GM12878 (cell line): ENCODE data around the gene ARAP1. TPM values are rescaled to one million over a fixed set of nuclear protein-coding genes. Genes with fewer than 3 reads are reported as not detected.

Source experiments
- CEBPB ChIP-seq, 2 experiments: fragments of 150-350 bp in 1 of 2; IDR thresholded peaks; 2 replicates each; pipeline ENCODE4 v1.6.1; 2012 to 2014; ENCODE audit warnings: low read depth in 2 of 2, low read length in 2 of 2, borderline replicate concordance in 1 of 2, inconsistent platforms in 1 of 2
- EGR1 ChIP-seq, 2 experiments: IDR thresholded peaks; 1 replicate in 1 of 2; 2 replicates in 1 of 2; pipeline ENCODE4 v1.6.1; 2011 to 2012; ENCODE audit warnings: low read depth in 2 of 2, low read length in 2 of 2, borderline replicate concordance in 1 of 2, mild to moderate bottlenecking in 1 of 2, moderate library complexity in 1 of 2
- KAT2A ChIP-seq: conservative IDR thresholded peaks from 2 replicates; pipeline ENCODE4 v1.6.1; 2011; ENCODE audit warnings: low read depth, low read length; ENCODE audit not compliant: control insufficient read depth
- LARP7 ChIP-seq: fragments of 450-650 bp; IDR thresholded peaks from 2 replicates; pipeline ENCODE4 v1.6.1; 2017; ENCODE audit warnings: mild to moderate bottlenecking
- MTA2 ChIP-seq: fragments of 450-650 bp; IDR thresholded peaks from 2 replicates; pipeline ENCODE4 v1.6.1; 2016; ENCODE audit warnings: low read depth, mild to moderate bottlenecking, moderate library complexity
- MTA3 ChIP-seq: IDR thresholded peaks from 2 replicates; pipeline ENCODE4 v1.6.1; 2012; ENCODE audit warnings: low read length, inconsistent platforms, borderline replicate concordance
- MYC ChIP-seq: IDR thresholded peaks from 2 replicates; pipeline ENCODE4 v1.6.1; 2011; ENCODE audit warnings: mild to moderate bottlenecking, low read length, moderate library complexity, inconsistent platforms; ENCODE audit not compliant: insufficient read depth, insufficient replicate concordance, insufficient read length, severe bottlenecking
- NFXL1 ChIP-seq: fragments of 450-650 bp; IDR thresholded peaks from 2 replicates; pipeline ENCODE4 v1.6.1; 2017; ENCODE audit warnings: antibody characterized with exemption, mild to moderate bottlenecking, borderline replicate concordance
- NFYA ChIP-seq: IDR thresholded peaks from 2 replicates; pipeline ENCODE4 v1.6.1; 2011; ENCODE audit warnings: low read depth, mild to moderate bottlenecking, low read length, improper control_type of control experiment, borderline replicate concordance
- NR2C1 ChIP-seq: fragments of 450-650 bp; IDR thresholded peaks from 2 replicates; pipeline ENCODE4 v1.6.1; 2017; ENCODE audit warnings: antibody characterized with exemption, mild to moderate bottlenecking, moderate library complexity
- NR2F1 ChIP-seq: fragments of 450-650 bp; conservative IDR thresholded peaks from 2 replicates; pipeline ENCODE4 v1.6.1; 2017; ENCODE audit warnings: mild to moderate bottlenecking
- RELA ChIP-seq: fragments of 450-650 bp; IDR thresholded peaks from 2 replicates; pipeline ENCODE4 v1.8.0; 2014; ENCODE audit warnings: borderline replicate concordance; ENCODE audit not compliant: partially characterized antibody
- TCF12 ChIP-seq: IDR thresholded peaks from 2 replicates; pipeline ENCODE4 v1.6.1; 2011; ENCODE audit warnings: low read depth, mild to moderate bottlenecking, low read length
- WRNIP1 ChIP-seq: IDR thresholded peaks from 2 replicates; pipeline ENCODE4 v1.6.1; 2011; ENCODE audit warnings: low read depth, low read length, improper control_type of control experiment, borderline replicate concordance
- YY1 ChIP-seq: IDR thresholded peaks from 2 replicates; pipeline ENCODE4 v1.6.1; 2011; ENCODE audit warnings: low read depth, mild to moderate bottlenecking, low read length
- ZNF592 ChIP-seq: fragments of 450-650 bp; IDR thresholded peaks from 2 replicates; pipeline ENCODE4 v1.6.1; 2017; ENCODE audit warnings: mild to moderate bottlenecking, moderate library complexity
- polyA plus RNA-seq, 11 experiments: library from polyadenylated mRNA; depleted of rRNA in 4 of 11; unstranded in 6 of 11; stranded (reverse) in 5 of 11; fragments of >200 nt; fragmentation: Nextera tagmentation in 4 of 11; fragmentation: Illumina TruSeq in 1 of 11; extraction: Ambion mirVana in 4 of 11; extraction: Trizol in 1 of 11; gene quantifications; 1 replicate in 1 of 11; 2 replicates in 10 of 11; pipeline versions ENCODE4 v1.2.1 to v1.2.3, GENCODE V29; 2011 to 2016; ENCODE audit warnings: inconsistent platforms in 2 of 11, missing spikeins in 2 of 11, low read depth in 1 of 11
- total RNA-seq, 4 experiments: library from RNA; depleted of rRNA in 3 of 4; stranded (reverse); fragments of >200 nt in 3 of 4; fragmentation: Illumina TruSeq in 1 of 4; extraction: Trizol in 1 of 4; gene quantifications; 2 replicates each; pipeline versions ENCODE4 v1.2.1 to v1.2.3, GENCODE V29; 2013 to 2021
- TF ChIP-seq, protein P1 (sequence below): fragments of 450-650 bp; IDR thresholded peaks from 2 replicates; pipeline ENCODE4 v1.6.1; 2017; ENCODE audit warnings: mild to moderate bottlenecking
- TF ChIP-seq, protein P2 (sequence below): IDR thresholded peaks from 2 replicates; pipeline ENCODE4 v1.6.1; 2012; ENCODE audit warnings: low read length, inconsistent platforms
- TF ChIP-seq, protein P3 (sequence below), 3 experiments: IDR thresholded peaks in 2 of 3; conservative IDR thresholded peaks in 1 of 3; 2 replicates each; pipeline ENCODE4 v1.5.1; 2011; ENCODE audit warnings: low read depth in 3 of 3, low read length in 3 of 3, mild to moderate bottlenecking in 3 of 3, control low read depth in 2 of 3, moderate library complexity in 2 of 3, inconsistent platforms in 1 of 3, mixed read lengths in 1 of 3; ENCODE audit not compliant: control insufficient read depth in 2 of 3, insufficient read depth in 1 of 3; ENCODE audit errors: extremely low read depth in 1 of 3

Gene ARAP1
- total and polyA plus RNA-seq, 10 of the 15 experiments (the other 5 are each of a cell fraction or from before 2014, with no cell fraction given): 0.55 to 102 (median 51.0) TPM

DNA sequence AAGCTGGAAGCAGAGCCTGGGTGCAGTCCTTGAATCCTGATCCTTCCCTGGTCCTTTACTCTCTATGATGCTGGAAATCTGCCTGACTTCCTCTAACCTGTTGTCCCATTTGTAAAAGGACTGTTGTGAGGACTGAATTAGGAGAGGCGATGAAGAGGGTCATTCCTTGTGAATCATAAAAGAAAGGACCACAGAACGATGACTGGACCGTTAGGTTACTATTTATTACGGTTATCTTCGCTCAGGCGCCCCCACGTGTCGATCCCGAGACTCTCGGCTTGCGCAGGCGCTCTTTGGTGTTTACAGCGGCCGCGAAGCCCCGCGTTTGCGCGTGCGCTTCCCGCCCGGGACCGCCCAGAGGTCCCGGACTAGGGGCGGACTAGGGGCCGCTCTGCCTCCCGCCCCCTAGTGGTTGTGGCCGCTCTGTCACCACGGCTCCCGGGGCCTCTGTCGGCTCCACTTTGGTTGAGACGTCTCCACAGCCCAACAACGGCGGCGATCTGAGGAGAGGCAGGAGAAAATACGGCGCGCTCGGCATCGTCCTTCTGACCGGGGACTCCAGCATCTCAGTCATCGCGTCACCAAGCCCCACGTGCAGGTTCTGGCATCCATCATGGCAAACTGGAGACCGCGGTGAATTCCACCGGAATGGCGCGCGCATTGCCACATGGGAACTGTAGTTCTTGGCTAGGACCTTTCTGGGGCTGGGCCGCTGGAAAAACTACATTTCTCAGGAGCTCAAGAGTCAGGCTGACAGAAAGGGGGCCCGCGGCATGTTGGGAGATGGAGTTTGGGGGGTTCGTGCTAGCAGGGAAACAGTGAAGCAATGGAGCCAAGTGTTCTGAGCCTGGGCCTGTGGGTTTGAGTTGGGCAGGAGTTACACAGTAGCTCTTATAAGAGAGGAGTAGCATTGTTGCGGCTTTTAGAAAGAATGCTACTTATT is 41.5 kb upstream of the ARAP1 start, which contains the start of gene STARD10 (continued):
- TF ChIP-seq NFXL1 (no peak), NR2F1 (peak; percentile 77), TCF12 (peak; percentile 60; the same call in 1 of the 2 replicates), YY1 (peak; percentile 95), NFYA (no peak), ZNF592 (no peak), CEBPB (IDR thresholded peaks at IDR 0.05; ENCODE audit: borderline replicate concordance in 1 of 2, low read depth in 2 of 2, low read length in 2 of 2) (no peak), LARP7 (peak; percentile 92), MTA2 (no peak), WRNIP1 (no peak), NR2C1 (peak; percentile 60), KAT2A (no peak), MYC (no peak), MTA3 (no peak), RELA (peak; percentile 94), EGR1 (IDR thresholded peaks at IDR 0.05; ENCODE audit: borderline replicate concordance in 1 of 2, low read depth in 2 of 2, low read length in 2 of 2) (no peak; a peak in 1 of 3 replicates)
- TF ChIP-seq, protein P1, sequence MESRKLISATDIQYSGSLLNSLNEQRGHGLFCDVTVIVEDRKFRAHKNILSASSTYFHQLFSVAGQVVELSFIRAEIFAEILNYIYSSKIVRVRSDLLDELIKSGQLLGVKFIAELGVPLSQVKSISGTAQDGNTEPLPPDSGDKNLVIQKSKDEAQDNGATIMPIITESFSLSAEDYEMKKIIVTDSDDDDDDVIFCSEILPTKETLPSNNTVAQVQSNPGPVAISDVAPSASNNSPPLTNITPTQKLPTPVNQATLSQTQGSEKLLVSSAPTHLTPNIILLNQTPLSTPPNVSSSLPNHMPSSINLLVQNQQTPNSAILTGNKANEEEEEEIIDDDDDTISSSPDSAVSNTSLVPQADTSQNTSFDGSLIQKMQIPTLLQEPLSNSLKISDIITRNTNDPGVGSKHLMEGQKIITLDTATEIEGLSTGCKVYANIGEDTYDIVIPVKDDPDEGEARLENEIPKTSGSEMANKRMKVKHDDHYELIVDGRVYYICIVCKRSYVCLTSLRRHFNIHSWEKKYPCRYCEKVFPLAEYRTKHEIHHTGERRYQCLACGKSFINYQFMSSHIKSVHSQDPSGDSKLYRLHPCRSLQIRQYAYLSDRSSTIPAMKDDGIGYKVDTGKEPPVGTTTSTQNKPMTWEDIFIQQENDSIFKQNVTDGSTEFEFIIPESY: no peak
- TF ChIP-seq, protein P2, sequence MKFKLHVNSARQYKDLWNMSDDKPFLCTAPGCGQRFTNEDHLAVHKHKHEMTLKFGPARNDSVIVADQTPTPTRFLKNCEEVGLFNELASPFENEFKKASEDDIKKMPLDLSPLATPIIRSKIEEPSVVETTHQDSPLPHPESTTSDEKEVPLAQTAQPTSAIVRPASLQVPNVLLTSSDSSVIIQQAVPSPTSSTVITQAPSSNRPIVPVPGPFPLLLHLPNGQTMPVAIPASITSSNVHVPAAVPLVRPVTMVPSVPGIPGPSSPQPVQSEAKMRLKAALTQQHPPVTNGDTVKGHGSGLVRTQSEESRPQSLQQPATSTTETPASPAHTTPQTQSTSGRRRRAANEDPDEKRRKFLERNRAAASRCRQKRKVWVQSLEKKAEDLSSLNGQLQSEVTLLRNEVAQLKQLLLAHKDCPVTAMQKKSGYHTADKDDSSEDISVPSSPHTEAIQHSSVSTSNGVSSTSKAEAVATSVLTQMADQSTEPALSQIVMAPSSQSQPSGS: no peak
- TF ChIP-seq, protein P3, sequence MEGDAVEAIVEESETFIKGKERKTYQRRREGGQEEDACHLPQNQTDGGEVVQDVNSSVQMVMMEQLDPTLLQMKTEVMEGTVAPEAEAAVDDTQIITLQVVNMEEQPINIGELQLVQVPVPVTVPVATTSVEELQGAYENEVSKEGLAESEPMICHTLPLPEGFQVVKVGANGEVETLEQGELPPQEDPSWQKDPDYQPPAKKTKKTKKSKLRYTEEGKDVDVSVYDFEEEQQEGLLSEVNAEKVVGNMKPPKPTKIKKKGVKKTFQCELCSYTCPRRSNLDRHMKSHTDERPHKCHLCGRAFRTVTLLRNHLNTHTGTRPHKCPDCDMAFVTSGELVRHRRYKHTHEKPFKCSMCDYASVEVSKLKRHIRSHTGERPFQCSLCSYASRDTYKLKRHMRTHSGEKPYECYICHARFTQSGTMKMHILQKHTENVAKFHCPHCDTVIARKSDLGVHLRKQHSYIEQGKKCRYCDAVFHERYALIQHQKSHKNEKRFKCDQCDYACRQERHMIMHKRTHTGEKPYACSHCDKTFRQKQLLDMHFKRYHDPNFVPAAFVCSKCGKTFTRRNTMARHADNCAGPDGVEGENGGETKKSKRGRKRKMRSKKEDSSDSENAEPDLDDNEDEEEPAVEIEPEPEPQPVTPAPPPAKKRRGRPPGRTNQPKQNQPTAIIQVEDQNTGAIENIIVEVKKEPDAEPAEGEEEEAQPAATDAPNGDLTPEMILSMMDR (IDR thresholded peaks at IDR 0.05 in 2 of 3, conservative IDR thresholded peaks at IDR 0.05 in 1 of 3; ENCODE audit: control insufficient read depth in 2 of 3, extremely low read depth in 1 of 3, insufficient read depth in 1 of 3, low read depth in 3 of 3, low read length in 3 of 3): peak; percentile 84 to 95 (median 95)
